ENCODE measurements around the gene AKTIP.

The AKTIP gene

GRCh38 chr16:53511403-53512280 lies 8.6 kb upstream of the AKTIP start:
- no peak for DNase-seq (ENCODE audit: extremely low read depth, low read depth)
- H3K4me3 ChIP-seq (replicated peaks; ENCODE audit: low read depth, low read length) = no peak overlapping the region
- TF ChIP-seq, protein P1, sequence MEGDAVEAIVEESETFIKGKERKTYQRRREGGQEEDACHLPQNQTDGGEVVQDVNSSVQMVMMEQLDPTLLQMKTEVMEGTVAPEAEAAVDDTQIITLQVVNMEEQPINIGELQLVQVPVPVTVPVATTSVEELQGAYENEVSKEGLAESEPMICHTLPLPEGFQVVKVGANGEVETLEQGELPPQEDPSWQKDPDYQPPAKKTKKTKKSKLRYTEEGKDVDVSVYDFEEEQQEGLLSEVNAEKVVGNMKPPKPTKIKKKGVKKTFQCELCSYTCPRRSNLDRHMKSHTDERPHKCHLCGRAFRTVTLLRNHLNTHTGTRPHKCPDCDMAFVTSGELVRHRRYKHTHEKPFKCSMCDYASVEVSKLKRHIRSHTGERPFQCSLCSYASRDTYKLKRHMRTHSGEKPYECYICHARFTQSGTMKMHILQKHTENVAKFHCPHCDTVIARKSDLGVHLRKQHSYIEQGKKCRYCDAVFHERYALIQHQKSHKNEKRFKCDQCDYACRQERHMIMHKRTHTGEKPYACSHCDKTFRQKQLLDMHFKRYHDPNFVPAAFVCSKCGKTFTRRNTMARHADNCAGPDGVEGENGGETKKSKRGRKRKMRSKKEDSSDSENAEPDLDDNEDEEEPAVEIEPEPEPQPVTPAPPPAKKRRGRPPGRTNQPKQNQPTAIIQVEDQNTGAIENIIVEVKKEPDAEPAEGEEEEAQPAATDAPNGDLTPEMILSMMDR (IDR thresholded peaks at IDR 0.05; ENCODE audit: low read depth, low read length, missing control alignments) = no peak

- H3K4me3 ChIP-seq (replicated peaks; ENCODE audit: low read depth, low read length) = no peak overlapping the region
- DNase-seq (ENCODE audit: extremely low read depth, low read depth) = no peak
- TF ChIP-seq, protein P1 (IDR thresholded peaks at IDR 0.05; ENCODE audit: low read depth, low read length, missing control alignments) = no peak
Measured at GRCh38 chr16:53511084-53511402, 8.0 kb upstream of the AKTIP start.

- no peak for DNase-seq (ENCODE audit: extremely low read depth, low read depth)
- TF ChIP-seq, protein P1 (IDR thresholded peaks at IDR 0.05; ENCODE audit: low read depth, low read length, missing control alignments) = no peak
- H3K4me3 ChIP-seq (replicated peaks; ENCODE audit: low read depth, low read length) = no peak overlapping the region
Measured at GRCh38 chr16:53510704-53511070, 7.7 kb upstream of the AKTIP start.

- TF ChIP-seq, protein P1 (IDR thresholded peaks at IDR 0.05; ENCODE audit: low read depth, low read length, missing control alignments) = peak; percentile 93
- no peak overlapping the region for H3K4me3 ChIP-seq (replicated peaks; ENCODE audit: low read depth, low read length)
- peak; percentile 38 for DNase-seq (ENCODE audit: extremely low read depth, low read depth)
Measured at GRCh38 chr16:53509906-53510703, 7.1 kb upstream of the AKTIP start.

DNA sequence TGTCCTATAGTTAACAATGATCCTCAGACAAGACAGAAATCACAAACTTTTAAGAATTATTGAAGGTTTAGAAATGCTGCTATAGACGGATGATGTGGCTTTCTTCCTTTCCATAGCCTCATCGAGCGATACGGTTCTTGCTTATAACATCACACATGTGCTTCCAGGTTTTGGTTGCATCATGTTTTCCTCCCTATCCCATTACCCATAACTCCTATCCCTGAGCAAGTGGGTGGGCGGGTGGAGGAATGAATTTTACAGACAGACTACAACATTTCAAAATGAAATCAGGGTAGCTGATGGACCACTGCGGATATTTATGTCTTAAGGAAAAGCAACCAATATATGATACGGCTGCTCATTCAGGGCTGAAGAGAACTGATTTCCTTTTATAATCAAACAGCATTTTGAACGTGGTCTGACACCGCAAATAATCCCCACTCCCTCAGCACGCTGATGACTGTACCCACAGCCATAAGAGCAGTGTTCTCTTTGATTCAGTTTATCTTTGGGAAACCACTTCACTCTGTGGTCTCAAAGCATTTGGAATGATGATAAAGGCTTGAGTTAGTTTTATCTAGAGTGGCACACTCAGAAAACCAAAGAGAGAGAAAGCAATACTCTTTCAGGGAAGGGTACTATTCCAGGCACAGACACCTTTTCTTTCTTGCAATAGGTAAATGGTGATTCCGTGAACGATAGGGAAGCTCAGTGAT lies 4.6 kb upstream of the AKTIP start:
- TF ChIP-seq, protein P1 (IDR thresholded peaks at IDR 0.05; ENCODE audit: low read depth, low read length, missing control alignments) = no peak
- DNase-seq (ENCODE audit: extremely low read depth, low read depth) = no peak
- H3K4me3 ChIP-seq (replicated peaks; ENCODE audit: low read depth, low read length) = no peak overlapping the region

GRCh38 chr16:53506254-53506653 lies 3.2 kb upstream of the AKTIP start:
- no peak overlapping the region for H3K4me3 ChIP-seq (replicated peaks; ENCODE audit: low read depth, low read length)
- no peak for DNase-seq (ENCODE audit: extremely low read depth, low read depth)
- TF ChIP-seq, protein P1 (IDR thresholded peaks at IDR 0.05; ENCODE audit: low read depth, low read length, missing control alignments) = no peak
